Pancreas (tissue), 10 donors: Measurements from ENCODE around the gene SCTR. TPM values are rescaled to one million over a fixed set of nuclear protein-coding genes. Genes with fewer than 3 reads are reported as not detected.

Source experiments
- ATAC-seq, 4 donors: fragments of 200-7000 bp; cut with Tn5 transposase; one replicate each; pipeline versions ENCODE4 v1.8.0 to v1.9.1; 2020; ENCODE audit warnings: mild to moderate bottlenecking in 4 of 4, moderate library complexity in 4 of 4
- DNase-seq, 6 donors: peaks; one replicate each; pipeline ENCODE4 v3.0.0-alpha.2; 2020
- FAIRE-seq: peaks from 2 replicates; lab custom pipeline; 2012; peaks lifted over from hg19 to GRCh38; lab: Jason Lieb, UNC
- H3K27ac ChIP-seq, 4 donors: fragments of 200-600 bp; sonication (generic); 1 replicate in 3 of 4; 2 replicates in 1 of 4; pipeline versions ENCODE4 v1.5.0 to v1.8.0; 2020
- H3K27me3 ChIP-seq, 4 donors: fragments of 200-600 bp; one replicate each; pipeline ENCODE4 v1.8.0; 2021
- H3K36me3 ChIP-seq, 3 donors: fragments of 200-600 bp; sonication (generic) in 1 of 3; one replicate each; pipeline versions ENCODE4 v1.5.0 to v1.8.0; 2020 to 2021
- H3K4me1 ChIP-seq, 3 donors: fragments of 200-600 bp; one replicate each; pipeline ENCODE4 v1.8.0; 2021
- H3K4me3 ChIP-seq, 4 donors: fragments of 200-600 bp; sonication (generic) in 2 of 4; one replicate each; pipeline versions ENCODE4 v1.5.0 to v1.8.0; 2020 to 2021
- H3K9me3 ChIP-seq, 4 donors: fragments of 200-600 bp; one replicate each; pipeline ENCODE4 v1.8.0; 2021
- WGBS, 2 donors: extraction: QIAGEN DNeasy Blood & Tissue Kit; methylation state at CpG; one replicate each; pipeline ENCODE4 v1.1.7; 2013; 5-methylcytosine and 5-hydroxymethylcytosine counted together
- intact Hi-C, 3 donors: fragments of 100-400 bp; cut with DNase I; formaldehyde crosslinking; loops; one replicate each; pipeline versions ENCODE4 v1.11.1 to v1.14.2; 2022
- polyA plus RNA-seq, 2 donors: library from polyadenylated mRNA; stranded (reverse); fragments of 200-250 nt; gene quantifications; one replicate each; pipeline ENCODE4 v1.2.3, GENCODE V29; 2013
- total RNA-seq, 6 donors: library from RNA; stranded (reverse); fragmentation: NEBNext Ultra II Directional in 4 of 6; extraction: Animal tissue kit (Norgen Biotek cat#: 25700) in 4 of 6; gene quantifications; one replicate each; pipeline versions ENCODE4 v1.2.1 to v1.2.4, GENCODE V29; 2021 to 2023
- TF ChIP-seq, protein P1 (sequence below), 4 donors: fragments of 200-600 bp; sonication (generic) in 3 of 4; IDR thresholded peaks; one replicate each; pipeline versions ENCODE4 v1.5.0 to v1.8.0; 2021; ENCODE audit warnings: antibody characterized with exemption in 4 of 4
- donor health status: healthy with polysubstance abuse.
- donor health status: DM: no; HTN: no; CAD: no; lungs with moderate emphysema.
- donor health status: DM: no; HTN: no; CAD: no.
- donor health status: control.
- donor health status: control.
- donor health status: Bipolar disorder and iron deficiency.
- donor health status: DM: yes; HTN: yes; CAD: no.
- donor health status: DM: no; HTN: no; CAD: no.
- donor health status: DM: no; HTN: no; CAD: no.
- donor health status: DM: yes; HTN: yes; CAD: no.

The SCTR gene
- total RNA-seq (10 to 100 TPM; 31.9 to 93.8 (median 69.0) TPM), polyA plus RNA-seq (1,000 to 10,000 TPM; 1,078 to 1,263 TPM)

DNA sequence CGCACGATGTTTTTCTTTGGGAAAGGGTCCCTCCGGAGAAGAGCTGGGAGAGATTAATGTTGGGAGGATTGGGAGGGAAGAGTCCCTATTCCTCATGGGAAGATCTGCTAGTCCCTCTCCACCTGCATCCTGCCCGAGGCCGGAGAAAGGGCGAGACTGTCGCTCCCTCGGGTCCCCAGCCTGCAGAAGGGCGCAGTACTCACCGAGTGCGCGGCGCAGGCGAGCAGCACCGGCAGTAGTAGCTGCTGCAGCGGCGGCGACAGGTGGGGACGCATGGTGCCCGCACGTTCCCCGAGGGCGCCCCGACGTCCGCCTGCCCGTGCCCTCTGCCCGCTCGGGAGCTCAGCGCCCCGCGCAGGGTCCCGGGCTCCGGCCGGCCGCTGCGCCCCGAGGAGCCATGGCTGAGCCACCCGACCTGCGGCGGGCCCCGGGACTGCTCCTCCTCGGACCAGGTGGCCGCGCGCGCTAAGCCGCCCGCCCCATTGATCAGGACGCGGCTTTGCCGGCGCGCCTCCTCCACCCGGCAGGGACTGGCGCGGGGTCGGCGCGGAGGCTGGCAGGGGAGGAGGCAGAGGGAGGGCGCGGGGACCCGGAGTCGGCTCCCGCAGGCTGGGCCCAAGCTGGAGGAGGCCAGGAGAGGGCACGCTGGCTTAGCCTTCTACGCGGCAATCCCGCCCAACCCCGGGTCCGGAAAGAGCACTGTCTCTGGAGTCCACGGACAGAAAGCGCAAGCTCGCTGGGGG is at the start of gene SCTR:
Gene SCTR, minus strand, starts transcription at position 532 of the 743 bp plus-strand sequence. Its CDS starts 257 bp downstream, at position 275.
- H3K27ac ChIP-seq: peak within 1 kb of the TSS; percentile 67 to 88 (median 79)
- peak; percentile 29 to 79 (median 48) for DNase-seq
- intact Hi-C loops: loop anchor here in 1 of 3 donors (5.0 kb wide), 1 partner anchor 133 kb away; no protein-coding TSS in a partner anchor
- peaks cover 0 to 4% (median 0%) of the 10 kb centered on the region in 4 donors for H3K27me3 ChIP-seq
- ATAC-seq: peak; percentile 36 to 77 (median 76)
- no peaks in the 10 kb centered on the region for H3K36me3 ChIP-seq
- no peak for FAIRE-seq
- H3K4me3 ChIP-seq: peak within 1 kb of the TSS; percentile 31 to 57 (median 40)
- WGBS, 2 donors: 6% methylated on average over 61 to 74 of the region's 74 CpGs
- no peaks in the 10 kb centered on the region for H3K4me1 ChIP-seq
- H3K9me3 ChIP-seq: no peaks in the 10 kb centered on the region
- TF ChIP-seq, protein P1, sequence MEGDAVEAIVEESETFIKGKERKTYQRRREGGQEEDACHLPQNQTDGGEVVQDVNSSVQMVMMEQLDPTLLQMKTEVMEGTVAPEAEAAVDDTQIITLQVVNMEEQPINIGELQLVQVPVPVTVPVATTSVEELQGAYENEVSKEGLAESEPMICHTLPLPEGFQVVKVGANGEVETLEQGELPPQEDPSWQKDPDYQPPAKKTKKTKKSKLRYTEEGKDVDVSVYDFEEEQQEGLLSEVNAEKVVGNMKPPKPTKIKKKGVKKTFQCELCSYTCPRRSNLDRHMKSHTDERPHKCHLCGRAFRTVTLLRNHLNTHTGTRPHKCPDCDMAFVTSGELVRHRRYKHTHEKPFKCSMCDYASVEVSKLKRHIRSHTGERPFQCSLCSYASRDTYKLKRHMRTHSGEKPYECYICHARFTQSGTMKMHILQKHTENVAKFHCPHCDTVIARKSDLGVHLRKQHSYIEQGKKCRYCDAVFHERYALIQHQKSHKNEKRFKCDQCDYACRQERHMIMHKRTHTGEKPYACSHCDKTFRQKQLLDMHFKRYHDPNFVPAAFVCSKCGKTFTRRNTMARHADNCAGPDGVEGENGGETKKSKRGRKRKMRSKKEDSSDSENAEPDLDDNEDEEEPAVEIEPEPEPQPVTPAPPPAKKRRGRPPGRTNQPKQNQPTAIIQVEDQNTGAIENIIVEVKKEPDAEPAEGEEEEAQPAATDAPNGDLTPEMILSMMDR (IDR thresholded peaks at IDR 0.05): peak in 1 of 4 donors; percentile 8

DNA sequence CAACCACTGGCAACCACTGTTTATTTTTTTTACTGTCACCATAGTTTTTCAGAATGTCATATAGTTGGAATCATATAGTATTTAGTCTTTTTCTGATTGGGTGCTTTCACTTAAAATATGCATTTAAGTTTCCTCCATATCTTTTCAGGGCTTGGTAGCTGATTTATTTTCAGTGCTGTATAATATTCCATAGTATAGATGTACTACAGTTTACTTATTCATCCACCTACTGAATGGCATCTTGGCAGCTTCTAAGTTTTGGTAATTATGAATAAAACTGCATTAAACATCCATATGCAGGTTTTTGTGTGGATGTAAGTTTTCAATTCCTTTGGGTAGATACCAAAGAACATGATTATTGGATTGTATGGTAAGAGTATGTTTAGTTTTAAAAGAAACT is 43.0 kb upstream of the SCTR start:
- TF ChIP-seq, protein P1 (IDR thresholded peaks at IDR 0.05): no peak
- no peaks in the 10 kb centered on the region for H3K36me3 ChIP-seq
- intact Hi-C loops: no loop called here
- H3K9me3 ChIP-seq: no peaks in the 10 kb centered on the region
- ATAC-seq (no peak), DNase-seq (no peak), FAIRE-seq (no peak)
- no peak overlapping the region for H3K4me3 ChIP-seq
- no peaks in the 10 kb centered on the region for H3K4me1 ChIP-seq
- H3K27me3 ChIP-seq: no peaks in the 10 kb centered on the region
- no peak overlapping the region for H3K27ac ChIP-seq

DNA sequence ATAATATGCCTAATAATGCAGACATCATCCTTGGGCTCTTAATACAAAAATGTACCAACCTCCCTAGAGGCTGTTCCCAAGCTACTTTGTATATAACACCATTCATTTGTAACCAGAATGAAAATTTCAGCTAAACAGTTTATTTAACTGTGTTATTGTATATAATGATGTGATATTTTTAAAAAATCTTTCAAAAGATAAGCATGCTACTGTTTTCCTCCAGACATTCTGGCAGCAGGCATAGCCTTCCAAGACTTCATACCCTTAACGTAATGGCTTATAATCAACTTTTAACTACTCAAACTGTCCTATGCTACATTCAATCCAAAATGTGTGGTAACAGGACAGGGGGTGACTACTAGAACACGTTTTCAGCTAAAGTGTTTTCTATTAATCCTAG is 41.2 kb upstream of the SCTR start:
- 69 to 81% methylated on average over 2 of the region's 2 CpGs for WGBS, 2 donors
- H3K4me1 ChIP-seq: no peaks in the 10 kb centered on the region
- no peak for ATAC-seq
- no peaks in the 10 kb centered on the region for H3K27me3 ChIP-seq
- no peak overlapping the region for H3K27ac ChIP-seq
- intact Hi-C loops: no loop called here
- no peak for DNase-seq
- no peaks in the 10 kb centered on the region for H3K36me3 ChIP-seq
- FAIRE-seq: no peak
- no peak overlapping the region for H3K4me3 ChIP-seq
- TF ChIP-seq, protein P1 (IDR thresholded peaks at IDR 0.05): no peak
- H3K9me3 ChIP-seq: no peaks in the 10 kb centered on the region

DNA sequence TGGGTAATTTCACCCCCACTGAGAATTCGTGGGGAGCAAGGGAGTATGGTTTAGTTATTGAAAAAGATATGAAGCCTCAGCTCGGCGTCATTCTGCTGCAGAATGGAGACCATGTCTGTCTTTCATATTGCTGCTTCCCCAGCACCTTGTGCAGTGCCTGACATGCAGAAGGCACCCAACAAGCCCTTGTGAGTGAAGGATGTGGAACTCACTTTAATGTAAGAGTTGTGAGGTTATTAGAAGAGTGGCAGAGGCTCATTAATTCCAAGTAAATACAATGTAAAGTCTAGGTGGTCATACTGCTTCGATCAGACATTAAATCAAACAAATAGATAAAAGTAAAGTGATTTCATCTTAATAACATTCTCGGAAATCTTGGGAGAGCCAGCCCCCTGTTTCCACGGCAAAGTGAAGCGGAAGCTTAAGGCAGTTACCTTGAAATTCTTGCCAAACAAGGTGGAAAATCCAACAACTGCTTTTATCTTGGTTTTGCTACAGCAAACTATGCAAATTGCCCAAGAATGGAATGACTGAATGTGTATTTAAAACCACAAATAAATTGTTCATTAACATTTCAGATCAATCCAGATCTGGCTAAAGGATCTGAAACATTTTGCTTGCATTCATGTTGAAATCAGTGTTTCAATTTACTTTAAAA is 29.5 kb upstream of the SCTR start:
- intact Hi-C loops: no loop called here
- Histone ChIP-seq H3K36me3 (no peaks in the 10 kb centered on the region), H3K4me3 (no peak overlapping the region), H3K27me3 (no peaks in the 10 kb centered on the region), H3K4me1 (peaks cover 38 to 54% (median 47%) of the 10 kb centered on the region in 3 donors), H3K9me3 (no peaks in the 10 kb centered on the region), H3K27ac (peak overlapping the region; percentile 10 to 88 (median 56))
- 19 to 21% methylated on average over 7 of the region's 7 CpGs for WGBS, 2 donors
- DNase-seq (peak in 3 of 6 donors; percentile 27 to 72 (median 45)), ATAC-seq (peak; percentile 72 to 85 (median 78)), FAIRE-seq (no peak)
- TF ChIP-seq, protein P1 (IDR thresholded peaks at IDR 0.05): no peak
